ENCODE measurements around the gene ATP10A.

The ATP10A gene

DNA sequence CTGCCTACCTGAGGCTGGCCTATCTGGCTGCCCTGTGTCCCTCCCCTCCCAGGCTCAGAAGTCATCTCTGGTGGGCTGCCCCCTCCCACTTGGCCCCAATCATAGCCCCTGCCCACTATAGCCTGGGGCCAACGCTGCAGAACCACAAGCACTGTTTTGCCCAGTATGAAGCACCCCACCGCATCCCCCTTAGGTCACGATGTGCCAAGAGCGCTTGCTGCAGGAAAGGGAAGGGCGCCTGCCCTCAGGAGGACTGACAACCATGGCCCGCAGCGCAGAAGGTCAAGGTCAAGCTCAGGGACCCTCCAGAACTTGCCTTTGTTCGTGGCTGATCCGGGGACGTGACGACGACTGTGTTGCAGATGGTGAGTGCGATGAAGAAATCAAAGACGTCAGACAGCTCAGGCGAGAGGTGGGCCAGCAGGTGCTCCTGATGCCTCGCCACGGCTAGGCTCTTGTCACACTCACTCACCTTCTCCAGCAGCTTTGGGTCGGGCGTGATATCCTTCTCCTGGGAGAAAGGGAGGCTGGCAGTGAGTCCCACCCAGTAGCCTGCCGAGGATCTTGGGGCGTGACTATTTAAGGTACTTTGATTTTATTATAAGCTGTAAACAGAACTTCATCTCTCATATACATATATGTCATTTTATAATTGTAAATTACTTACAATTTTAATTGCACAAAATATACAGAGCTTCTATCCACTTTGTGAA lies 146.6 kb downstream of the ATP10A start:
- no peak for DNase-seq

DNA sequence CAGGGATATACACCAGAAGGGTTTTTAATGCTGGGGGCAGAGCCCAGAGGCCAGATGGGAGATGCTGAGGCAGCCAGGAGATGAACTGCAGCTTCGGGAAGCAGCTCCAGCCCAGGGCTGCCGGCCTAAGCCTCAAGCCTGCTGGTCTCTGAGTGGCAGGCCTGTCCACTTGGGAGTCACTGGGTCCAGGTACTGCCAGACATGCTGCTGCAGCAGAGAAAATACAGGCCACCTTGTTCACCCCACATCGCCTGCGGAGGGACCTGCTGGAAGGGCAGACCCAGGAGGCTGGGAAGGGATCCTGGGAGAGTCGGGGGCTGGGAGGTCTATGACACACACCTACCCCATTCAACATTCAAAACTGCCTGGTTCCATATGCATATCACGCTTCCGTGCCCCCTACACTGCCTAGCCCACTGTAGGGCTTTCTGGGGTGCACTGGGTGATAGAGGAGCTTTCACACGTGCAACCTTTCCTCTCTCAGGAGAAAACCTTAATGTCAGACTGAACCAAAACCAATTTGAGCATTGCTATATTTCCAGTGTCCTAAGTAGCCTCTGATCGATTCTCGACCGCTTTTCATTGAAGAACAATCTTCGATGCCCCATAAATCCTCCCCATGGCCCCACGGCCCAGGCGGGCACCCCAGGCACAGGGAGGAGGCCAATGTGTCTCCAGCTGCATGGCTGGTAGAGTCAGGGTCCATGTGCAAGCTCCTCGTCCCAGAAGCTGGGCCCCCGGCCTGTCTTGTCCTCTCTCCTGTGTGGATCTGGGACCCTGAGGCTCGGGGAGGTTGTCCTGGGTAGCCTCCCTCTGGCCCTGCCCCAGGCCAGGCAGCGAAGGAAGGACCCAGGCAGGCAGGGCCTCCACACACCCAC lies 147.4 kb downstream of the ATP10A start:
- DNase-seq: no peak

GRCh38 chr15:25714538-25714840 lies 148.6 kb downstream of the ATP10A start:
- no peak for DNase-seq

DNA sequence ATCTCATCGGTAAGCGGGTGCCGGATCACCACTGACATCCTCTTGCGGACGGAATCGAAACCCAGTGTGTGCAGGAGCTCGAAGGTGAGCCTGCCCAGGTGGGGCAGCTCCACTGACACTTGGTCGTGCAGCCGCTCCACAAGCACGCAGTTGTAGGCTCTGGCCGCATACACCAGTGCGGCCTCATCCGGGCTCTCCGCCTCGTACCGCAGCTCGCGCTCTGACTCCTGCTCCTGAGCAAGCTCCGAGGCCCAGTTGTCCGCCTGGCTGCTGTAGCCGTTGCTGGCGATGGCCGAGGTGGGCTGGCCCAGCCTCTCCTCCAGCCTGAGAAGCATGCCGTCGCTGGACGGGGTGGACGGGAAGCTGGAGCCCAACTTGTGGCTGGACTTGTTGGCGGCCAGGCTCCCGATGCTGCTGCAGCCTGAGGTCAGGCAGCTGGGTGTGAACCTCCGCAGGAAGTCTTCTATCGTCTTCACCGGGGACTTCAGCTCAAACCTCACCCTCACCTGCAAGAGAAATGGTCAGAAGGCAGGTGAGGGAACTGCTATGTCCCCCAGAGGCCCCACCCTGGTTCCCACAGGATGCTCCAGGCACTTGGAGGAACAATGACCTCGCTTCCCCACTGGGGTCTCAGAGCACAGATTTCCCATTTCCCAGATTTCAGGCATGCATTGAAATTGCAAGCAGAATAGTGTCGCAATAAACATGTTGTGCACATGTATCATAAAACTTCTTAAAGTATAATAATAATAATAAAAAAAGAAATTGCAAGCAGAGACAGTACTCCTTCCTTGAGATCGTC lies 149.2 kb downstream of the ATP10A start:
- no peak for DNase-seq

GRCh38 chr15:25712961-25713355 lies 150.2 kb downstream of the ATP10A start:
- no peak for DNase-seq

- no peak for DNase-seq
These were observed 150.8 kb downstream of the ATP10A start for GRCh38 chr15:25712192-25712960.

GRCh38 chr15:25711691-25712090 lies 151.4 kb downstream of the ATP10A start:
- no peak for DNase-seq

GRCh38 chr15:25711164-25711563 lies 152.0 kb downstream of the ATP10A start:
- no peak for DNase-seq

DNA sequence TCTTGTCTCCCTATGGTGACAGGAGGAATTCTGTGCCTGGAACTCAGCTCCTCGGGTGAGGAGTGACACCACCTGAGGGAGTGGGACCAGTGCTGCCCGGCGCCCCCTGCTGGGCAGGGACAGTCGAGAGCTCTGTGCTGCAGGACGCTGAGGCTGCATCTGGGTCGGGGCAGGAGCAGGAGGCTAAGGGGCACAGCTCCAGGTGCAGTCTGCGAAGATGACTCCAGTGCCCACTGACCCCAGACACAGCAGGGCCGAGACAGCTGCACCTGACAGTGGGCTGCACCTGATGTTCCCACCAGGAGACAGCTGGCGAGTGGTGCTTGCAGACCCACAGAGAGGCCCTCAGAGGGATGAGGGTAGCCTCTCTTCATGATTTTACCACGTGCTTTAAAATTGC lies 152.9 kb downstream of the ATP10A start:
- peak; percentile 20 for DNase-seq

GRCh38 chr15:25709437-25710159 lies 153.5 kb downstream of the ATP10A start:
- DNase-seq: no peak

DNA sequence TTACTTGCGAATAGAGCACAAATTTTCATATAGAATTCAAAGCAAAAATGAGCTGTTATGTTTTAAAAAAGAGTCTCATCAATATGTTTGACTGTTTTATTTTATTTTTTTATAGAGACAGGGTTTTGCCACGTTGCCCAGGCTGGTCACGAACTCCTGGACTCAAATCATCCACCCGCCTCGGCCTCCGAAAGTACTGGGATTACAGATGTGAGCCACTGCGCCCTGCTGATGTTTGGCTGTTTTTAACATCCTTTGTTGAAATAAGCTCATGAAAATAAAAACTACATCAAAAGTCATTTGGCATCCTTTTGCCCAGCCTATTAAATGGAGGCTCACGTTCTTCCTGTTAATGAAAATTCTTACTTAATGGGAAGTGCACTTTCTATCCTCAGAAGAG lies 154.7 kb downstream of the ATP10A start:
- no peak for DNase-seq

DNA sequence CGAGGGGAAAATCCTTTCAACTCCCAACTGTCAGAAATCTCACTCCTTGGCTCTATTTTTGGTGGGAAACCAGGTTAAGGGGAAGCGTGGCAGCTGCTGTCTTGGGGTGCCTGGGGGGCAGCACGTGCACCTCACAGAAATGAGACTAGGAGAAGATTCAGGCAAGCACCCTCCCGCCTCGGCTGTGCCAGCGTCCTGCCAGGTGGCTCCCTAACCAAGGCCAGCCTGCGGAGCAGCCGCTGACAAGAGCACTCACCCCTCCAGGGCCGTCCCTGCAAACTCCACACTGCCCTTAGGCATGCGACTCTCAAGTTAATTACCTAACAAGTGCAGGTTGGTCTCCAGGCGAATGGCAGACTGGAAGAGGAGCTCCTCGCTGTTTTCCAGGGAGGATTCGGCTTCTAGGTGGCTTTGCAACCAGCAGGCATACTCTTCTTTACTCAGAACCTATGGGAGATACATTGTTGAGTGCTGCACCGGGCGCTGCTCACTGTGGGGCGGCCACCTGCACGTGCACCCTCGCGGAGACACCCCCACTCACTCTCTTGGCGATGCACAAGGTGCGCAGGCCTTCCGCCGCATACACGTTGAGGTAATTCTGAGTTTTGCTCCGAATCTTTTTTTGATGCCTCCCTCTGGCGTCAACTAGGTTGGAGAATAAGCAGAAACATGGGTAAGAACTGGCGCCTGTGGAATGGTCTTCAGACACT lies 155.3 kb downstream of the ATP10A start:
- no peak for DNase-seq

DNA sequence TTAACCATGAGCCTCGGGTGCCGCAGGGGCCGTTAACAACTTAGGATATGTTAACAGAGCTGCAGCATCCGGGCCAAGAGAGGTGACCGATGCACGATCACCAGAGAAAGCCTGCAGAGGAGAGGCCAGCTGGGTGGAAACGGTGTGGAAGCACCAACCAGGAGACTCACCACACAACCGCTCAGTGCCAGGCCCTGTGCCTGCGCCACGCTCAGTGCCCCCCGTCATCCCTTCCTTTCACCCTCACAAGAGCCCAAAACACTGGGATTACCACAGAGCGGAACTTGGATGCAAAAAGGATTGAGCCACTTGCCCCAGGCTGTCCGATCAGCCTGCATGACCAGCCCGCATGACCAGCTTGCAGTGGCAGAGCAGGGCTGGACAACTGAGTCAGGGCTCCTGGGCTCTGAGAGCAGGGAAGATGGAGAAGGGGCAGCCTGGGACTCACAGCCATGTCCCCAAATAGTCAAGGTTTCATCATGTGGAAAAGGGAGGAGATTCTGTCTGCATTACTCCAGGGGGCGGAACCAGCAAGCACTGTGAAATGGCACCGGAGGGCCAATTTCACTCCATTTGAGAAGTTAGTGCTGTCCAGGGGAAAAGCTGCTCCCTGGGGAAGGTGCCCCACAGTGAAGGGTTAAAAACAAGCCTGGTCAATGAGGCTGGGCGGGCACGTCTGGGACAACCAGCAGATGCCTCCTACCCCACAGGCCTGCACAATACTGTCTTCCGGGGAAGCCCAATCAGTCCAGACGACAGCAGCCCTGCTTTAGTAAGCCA lies 156.8 kb downstream of the ATP10A start:
- DNase-seq: no peak

GRCh38 chr15:25705433-25706115 lies 157.6 kb downstream of the ATP10A start:
- no peak for DNase-seq

GRCh38 chr15:25703726-25704125 lies 159.4 kb downstream of the ATP10A start:
- no peak for DNase-seq

- no peak for DNase-seq
These were observed 161.2 kb downstream of the ATP10A start for GRCh38 chr15:25701721-25702465.

GRCh38 chr15:25700916-25701315 lies 162.2 kb downstream of the ATP10A start:
- no peak for DNase-seq

DNA sequence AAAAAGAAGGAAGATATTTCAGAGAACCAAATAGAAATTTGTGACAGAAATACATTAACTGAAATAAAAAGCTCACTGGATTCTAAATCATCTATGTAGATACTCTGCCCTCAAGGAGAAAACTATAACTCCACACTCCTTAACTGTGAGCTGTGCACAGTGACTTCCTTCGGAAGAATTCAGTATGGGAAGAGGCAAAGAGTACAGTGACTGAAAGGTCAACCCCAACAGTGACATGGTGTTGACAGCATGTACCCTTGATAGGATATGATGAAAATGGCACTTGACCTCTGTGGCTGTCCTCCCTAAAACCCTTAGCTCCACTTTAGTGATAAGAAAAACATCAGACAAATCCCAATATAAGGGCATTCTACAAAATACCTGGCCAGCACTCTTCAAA lies 165.5 kb downstream of the ATP10A start:
- no peak for DNase-seq
